Measurements from ENCODE around the gene UBE2R2.

Gene UBE2R2

GRCh38 chr9:33924978-33925797 is 108.2 kb downstream of the UBE2R2 start:
- no peak overlapping the region for H3K4ac ChIP-seq (ENCODE audit: low read length)
- H3K27ac ChIP-seq (replicated peaks; ENCODE audit: low read length) = peak overlapping the region; percentile 36
- H3K79me1 ChIP-seq (ENCODE audit: low read depth, low read length) = peaks cover 3% of the 10 kb centered on the region
- no peak overlapping the region for H4K8ac ChIP-seq (ENCODE audit: low read depth, low read length)
- H2BK5ac ChIP-seq (ENCODE audit: low read length) = no peak overlapping the region
- H3K14ac ChIP-seq (ENCODE audit: low read length) = no peak overlapping the region
- H3K9me3 ChIP-seq (replicated peaks in 1 of 2; ENCODE audit: control insufficient read depth in 2 of 2, insufficient read depth in 1 of 2, low read depth in 1 of 2, low read length in 2 of 2) = no peaks in the 10 kb centered on the region
- no peak overlapping the region for H3K9ac ChIP-seq (ENCODE audit: low read depth, low read length, poor library complexity)
- no peak overlapping the region for H2AFZ ChIP-seq (ENCODE audit: low read length)
- peak overlapping the region; percentile 20 for H3K18ac ChIP-seq (ENCODE audit: low read length)
- WGBS, 2 donors (ENCODE audit: extremely low coverage in 2 of 2, insufficient read length in 2 of 2, insufficient replicate concordance in 1 of 2) = no CpG with 5 or more reads among the region's 17 CpGs
- H3K4me3 ChIP-seq (ENCODE audit: low read length in 2 of 2) = no peak overlapping the region
- H3K4me1 ChIP-seq (ENCODE audit: control insufficient read depth in 2 of 2, insufficient read depth in 1 of 2, low read depth in 1 of 2, low read length in 2 of 2) = peaks cover 0 to 3% of the 10 kb centered on the region in 2 donors
- no peak overlapping the region for H2AK5ac ChIP-seq (ENCODE audit: low read depth, low read length)
- DNase-seq (ENCODE audit: low spot score) = peak; percentile 58
- H3K23ac ChIP-seq (ENCODE audit: low read depth, low read length, poor library complexity) = no peak overlapping the region
- H4K91ac ChIP-seq (ENCODE audit: low read depth, low read length, poor library complexity) = no peak overlapping the region
- no peak overlapping the region for H3K4me2 ChIP-seq (ENCODE audit: insufficient read depth, low read length, poor library complexity, severe bottlenecking)
- no peaks in the 10 kb centered on the region for H3K27me3 ChIP-seq (ENCODE audit: control insufficient read depth in 3 of 3, insufficient read depth in 3 of 3, low read depth in 1 of 3, low read length in 3 of 3)
- H2BK15ac ChIP-seq (ENCODE audit: low read length) = no peak overlapping the region
- peaks cover 58 to 95% of the 10 kb centered on the region in 2 donors for H3K36me3 ChIP-seq (replicated peaks in 1 of 2; ENCODE audit: control insufficient read depth in 2 of 2, insufficient read depth in 2 of 2, low read length in 2 of 2)
- H2BK12ac ChIP-seq (ENCODE audit: low read length) = no peak overlapping the region
- H2BK120ac ChIP-seq (ENCODE audit: low read depth, low read length) = no peak overlapping the region

DNA sequence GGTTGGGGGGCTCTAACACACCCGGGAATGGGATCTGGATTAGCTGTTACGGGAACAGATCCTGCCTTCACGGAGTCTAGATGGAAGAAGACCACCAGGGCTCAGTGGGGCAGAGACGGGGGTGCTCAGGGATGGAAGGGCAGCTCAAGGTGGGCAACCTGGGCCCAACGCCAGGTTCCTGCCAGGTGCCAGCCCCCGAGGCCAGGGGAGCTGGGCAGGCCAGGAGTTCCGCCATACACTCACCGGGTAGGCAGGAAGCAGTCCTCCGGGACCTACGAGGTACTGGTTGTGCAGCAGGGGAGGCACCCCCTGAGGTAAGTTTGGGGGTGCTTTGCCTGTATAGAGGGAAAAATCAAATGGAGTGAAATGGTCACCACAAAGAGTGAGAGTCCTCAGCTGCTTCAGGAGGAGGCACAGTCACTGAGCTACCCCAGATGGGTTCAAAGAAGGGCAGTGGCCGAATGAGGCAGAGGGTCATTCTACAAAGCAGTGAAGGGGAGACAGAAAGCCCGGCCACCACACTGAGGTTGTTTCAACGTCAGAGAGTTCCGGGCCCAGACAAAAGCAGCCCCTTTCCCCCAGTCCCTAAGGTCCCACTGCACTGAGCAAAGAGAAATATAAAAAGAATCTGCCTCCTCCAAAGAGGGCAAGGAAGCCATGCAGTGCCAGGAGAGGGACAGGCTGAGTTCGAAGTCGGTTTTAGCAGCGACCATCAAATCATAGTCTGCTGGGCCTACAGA is 110.0 kb downstream of the UBE2R2 start:
- Histone ChIP-seq H2BK15ac (ENCODE audit: low read length) (no peak overlapping the region), H4K91ac (ENCODE audit: low read depth, low read length, poor library complexity) (no peak overlapping the region), H3K9me3 (replicated peaks in 1 of 2; ENCODE audit: control insufficient read depth in 2 of 2, insufficient read depth in 1 of 2, low read depth in 1 of 2, low read length in 2 of 2) (no peaks in the 10 kb centered on the region), H2AK5ac (ENCODE audit: low read depth, low read length) (no peak overlapping the region), H2BK12ac (ENCODE audit: low read length) (no peak overlapping the region), H3K23ac (ENCODE audit: low read depth, low read length, poor library complexity) (no peak overlapping the region), H2BK5ac (ENCODE audit: low read length) (no peak overlapping the region), H3K4me1 (ENCODE audit: control insufficient read depth in 2 of 2, insufficient read depth in 1 of 2, low read depth in 1 of 2, low read length in 2 of 2) (peaks cover 0 to 3% of the 10 kb centered on the region in 2 donors), H3K4me3 (ENCODE audit: low read length in 2 of 2) (no peak overlapping the region), H3K27me3 (ENCODE audit: control insufficient read depth in 3 of 3, insufficient read depth in 3 of 3, low read depth in 1 of 3, low read length in 3 of 3) (no peaks in the 10 kb centered on the region), H3K18ac (ENCODE audit: low read length) (no peak overlapping the region), H3K27ac (replicated peaks; ENCODE audit: low read length) (no peak overlapping the region), H3K4me2 (ENCODE audit: insufficient read depth, low read length, poor library complexity, severe bottlenecking) (no peak overlapping the region), H3K79me1 (ENCODE audit: low read depth, low read length) (peaks cover 3% of the 10 kb centered on the region), H2BK120ac (ENCODE audit: low read depth, low read length) (no peak overlapping the region), H3K14ac (ENCODE audit: low read length) (no peak overlapping the region), H2AFZ (ENCODE audit: low read length) (no peak overlapping the region), H3K4ac (ENCODE audit: low read length) (no peak overlapping the region), H3K9ac (ENCODE audit: low read depth, low read length, poor library complexity) (peak overlapping the region; percentile 30), H4K8ac (ENCODE audit: low read depth, low read length) (no peak overlapping the region), H3K36me3 (replicated peaks in 1 of 2; ENCODE audit: control insufficient read depth in 2 of 2, insufficient read depth in 2 of 2, low read length in 2 of 2) (peaks cover 60 to 94% of the 10 kb centered on the region in 2 donors)
- WGBS, 2 donors (ENCODE audit: extremely low coverage in 2 of 2, insufficient read length in 2 of 2, insufficient replicate concordance in 1 of 2) = no CpG with 5 or more reads among the region's 17 CpGs
- DNase-seq (ENCODE audit: low spot score) = no peak

DNA sequence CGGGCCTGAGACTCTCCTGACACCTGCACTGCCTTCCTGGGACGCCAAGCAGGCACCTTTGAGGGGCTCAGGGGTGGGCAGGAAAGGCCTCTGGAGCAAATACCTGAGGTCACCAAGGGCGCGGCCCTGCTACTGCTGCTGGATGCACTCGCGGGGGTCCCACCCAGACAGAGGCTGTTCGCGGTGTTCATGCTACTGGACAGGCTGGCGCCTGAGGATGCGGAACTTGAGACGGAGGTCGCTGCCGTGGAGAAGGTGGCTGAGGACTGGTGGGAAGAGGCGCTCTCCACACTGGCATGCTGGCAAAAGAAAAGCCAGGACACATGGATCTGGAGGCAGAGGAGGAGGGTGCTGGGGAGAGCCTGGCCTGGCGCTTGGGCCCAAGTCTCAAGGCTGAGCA is 110.7 kb downstream of the UBE2R2 start:
- Histone ChIP-seq H2BK5ac (ENCODE audit: low read length) (no peak overlapping the region), H2AFZ (ENCODE audit: low read length) (no peak overlapping the region), H3K36me3 (replicated peaks in 1 of 2; ENCODE audit: control insufficient read depth in 2 of 2, insufficient read depth in 2 of 2, low read length in 2 of 2) (peaks cover 63 to 94% of the 10 kb centered on the region in 2 donors), H2BK12ac (ENCODE audit: low read length) (no peak overlapping the region), H3K9ac (ENCODE audit: low read depth, low read length, poor library complexity) (no peak overlapping the region), H2BK15ac (ENCODE audit: low read length) (no peak overlapping the region), H4K8ac (ENCODE audit: low read depth, low read length) (no peak overlapping the region), H3K9me3 (replicated peaks in 1 of 2; ENCODE audit: control insufficient read depth in 2 of 2, insufficient read depth in 1 of 2, low read depth in 1 of 2, low read length in 2 of 2) (no peaks in the 10 kb centered on the region), H2AK5ac (ENCODE audit: low read depth, low read length) (no peak overlapping the region), H3K27me3 (ENCODE audit: control insufficient read depth in 3 of 3, insufficient read depth in 3 of 3, low read depth in 1 of 3, low read length in 3 of 3) (no peaks in the 10 kb centered on the region), H3K14ac (ENCODE audit: low read length) (no peak overlapping the region), H4K91ac (ENCODE audit: low read depth, low read length, poor library complexity) (no peak overlapping the region), H3K18ac (ENCODE audit: low read length) (no peak overlapping the region), H3K4ac (ENCODE audit: low read length) (no peak overlapping the region), H2BK120ac (ENCODE audit: low read depth, low read length) (no peak overlapping the region), H3K27ac (replicated peaks; ENCODE audit: low read length) (no peak overlapping the region), H3K4me1 (ENCODE audit: control insufficient read depth in 2 of 2, insufficient read depth in 1 of 2, low read depth in 1 of 2, low read length in 2 of 2) (peaks cover 0 to 3% of the 10 kb centered on the region in 2 donors), H3K23ac (ENCODE audit: low read depth, low read length, poor library complexity) (peak overlapping the region; percentile 66), H3K79me1 (ENCODE audit: low read depth, low read length) (peaks cover 3% of the 10 kb centered on the region), H3K4me2 (ENCODE audit: insufficient read depth, low read length, poor library complexity, severe bottlenecking) (no peak overlapping the region), H3K4me3 (ENCODE audit: low read length in 2 of 2) (no peak overlapping the region)
- DNase-seq (ENCODE audit: low spot score) = no peak
- WGBS, 2 donors (ENCODE audit: extremely low coverage in 2 of 2, insufficient read length in 2 of 2, insufficient replicate concordance in 1 of 2) = no CpG with 5 or more reads among the region's 15 CpGs

GRCh38 chr9:33931326-33931725 is 114.4 kb downstream of the UBE2R2 start:
- no CpG with 5 or more reads among the region's 3 CpGs for WGBS, 2 donors (ENCODE audit: extremely low coverage in 2 of 2, insufficient read length in 2 of 2, insufficient replicate concordance in 1 of 2)
- no peak overlapping the region for H3K14ac ChIP-seq (ENCODE audit: low read length)
- no peak for DNase-seq (ENCODE audit: low spot score)
- H3K23ac ChIP-seq (ENCODE audit: low read depth, low read length, poor library complexity) = no peak overlapping the region
- H3K18ac ChIP-seq (ENCODE audit: low read length) = no peak overlapping the region
- H3K9me3 ChIP-seq (replicated peaks in 1 of 2; ENCODE audit: control insufficient read depth in 2 of 2, insufficient read depth in 1 of 2, low read depth in 1 of 2, low read length in 2 of 2) = no peaks in the 10 kb centered on the region
- H4K91ac ChIP-seq (ENCODE audit: low read depth, low read length, poor library complexity) = no peak overlapping the region
- no peaks in the 10 kb centered on the region for H3K27me3 ChIP-seq (ENCODE audit: control insufficient read depth in 3 of 3, insufficient read depth in 3 of 3, low read depth in 1 of 3, low read length in 3 of 3)
- peaks cover 56 to 95% of the 10 kb centered on the region in 2 donors for H3K36me3 ChIP-seq (replicated peaks in 1 of 2; ENCODE audit: control insufficient read depth in 2 of 2, insufficient read depth in 2 of 2, low read length in 2 of 2)
- no peak overlapping the region for H3K9ac ChIP-seq (ENCODE audit: low read depth, low read length, poor library complexity)
- no peak overlapping the region for H2BK120ac ChIP-seq (ENCODE audit: low read depth, low read length)
- H3K79me1 ChIP-seq (ENCODE audit: low read depth, low read length) = peaks cover 3% of the 10 kb centered on the region
- no peak overlapping the region for H2BK5ac ChIP-seq (ENCODE audit: low read length)
- H2AFZ ChIP-seq (ENCODE audit: low read length) = no peak overlapping the region
- H2BK15ac ChIP-seq (ENCODE audit: low read length) = no peak overlapping the region
- no peak overlapping the region for H3K4ac ChIP-seq (ENCODE audit: low read length)
- H4K8ac ChIP-seq (ENCODE audit: low read depth, low read length) = no peak overlapping the region
- no peak overlapping the region for H2BK12ac ChIP-seq (ENCODE audit: low read length)
- H3K27ac ChIP-seq (replicated peaks; ENCODE audit: low read length) = no peak overlapping the region
- no peaks in the 10 kb centered on the region for H3K4me1 ChIP-seq (ENCODE audit: control insufficient read depth in 2 of 2, insufficient read depth in 1 of 2, low read depth in 1 of 2, low read length in 2 of 2)
- no peak overlapping the region for H2AK5ac ChIP-seq (ENCODE audit: low read depth, low read length)
- H3K4me2 ChIP-seq (ENCODE audit: insufficient read depth, low read length, poor library complexity, severe bottlenecking) = no peak overlapping the region
- H3K4me3 ChIP-seq (ENCODE audit: low read length in 2 of 2) = no peak overlapping the region
